ENCODE results near the gene CCSAP.

- TF ChIP-seq, protein P1, sequence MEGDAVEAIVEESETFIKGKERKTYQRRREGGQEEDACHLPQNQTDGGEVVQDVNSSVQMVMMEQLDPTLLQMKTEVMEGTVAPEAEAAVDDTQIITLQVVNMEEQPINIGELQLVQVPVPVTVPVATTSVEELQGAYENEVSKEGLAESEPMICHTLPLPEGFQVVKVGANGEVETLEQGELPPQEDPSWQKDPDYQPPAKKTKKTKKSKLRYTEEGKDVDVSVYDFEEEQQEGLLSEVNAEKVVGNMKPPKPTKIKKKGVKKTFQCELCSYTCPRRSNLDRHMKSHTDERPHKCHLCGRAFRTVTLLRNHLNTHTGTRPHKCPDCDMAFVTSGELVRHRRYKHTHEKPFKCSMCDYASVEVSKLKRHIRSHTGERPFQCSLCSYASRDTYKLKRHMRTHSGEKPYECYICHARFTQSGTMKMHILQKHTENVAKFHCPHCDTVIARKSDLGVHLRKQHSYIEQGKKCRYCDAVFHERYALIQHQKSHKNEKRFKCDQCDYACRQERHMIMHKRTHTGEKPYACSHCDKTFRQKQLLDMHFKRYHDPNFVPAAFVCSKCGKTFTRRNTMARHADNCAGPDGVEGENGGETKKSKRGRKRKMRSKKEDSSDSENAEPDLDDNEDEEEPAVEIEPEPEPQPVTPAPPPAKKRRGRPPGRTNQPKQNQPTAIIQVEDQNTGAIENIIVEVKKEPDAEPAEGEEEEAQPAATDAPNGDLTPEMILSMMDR (conservative IDR thresholded peaks at IDR 0.05 in 1 of 2, IDR thresholded peaks at IDR 0.05 in 1 of 2; ENCODE audit: low read depth in 1 of 2, low read length in 2 of 2), result no peak
- TF ChIP-seq EZH2 (IDR thresholded peaks at IDR 0.05; ENCODE audit: low read length, missing control alignments), result no peak
Measured at GRCh38 chr1:229282295-229282823, 60.5 kb downstream of the CCSAP start.

Measured in fibroblast of lung (primary cell).